GM18870 (cell line): ENCODE measurements around the gene SPATA31E1.

ENCODE experiments used
- ATAC-seq: cut with Tn5 transposase; IDR thresholded peaks from one replicate; pipeline ENCODE4 v1.9.1; 2021; ENCODE audit warnings: moderate library complexity; ENCODE audit not compliant: unreplicated experiment

Gene SPATA31E1

GRCh38 chr9:87862536-87863268, 20.0 kb upstream of the SPATA31E1 start:
- ATAC-seq, result no peak

GRCh38 chr9:87863882-87864465, 18.7 kb upstream of the SPATA31E1 start:
- no peak for ATAC-seq

- no peak for ATAC-seq
Observed at GRCh38 chr9:87864915-87865314, 17.8 kb upstream of the SPATA31E1 start.

- ATAC-seq, result no peak
Observed at GRCh38 chr9:87865626-87866025, 17.1 kb upstream of the SPATA31E1 start.

DNA sequence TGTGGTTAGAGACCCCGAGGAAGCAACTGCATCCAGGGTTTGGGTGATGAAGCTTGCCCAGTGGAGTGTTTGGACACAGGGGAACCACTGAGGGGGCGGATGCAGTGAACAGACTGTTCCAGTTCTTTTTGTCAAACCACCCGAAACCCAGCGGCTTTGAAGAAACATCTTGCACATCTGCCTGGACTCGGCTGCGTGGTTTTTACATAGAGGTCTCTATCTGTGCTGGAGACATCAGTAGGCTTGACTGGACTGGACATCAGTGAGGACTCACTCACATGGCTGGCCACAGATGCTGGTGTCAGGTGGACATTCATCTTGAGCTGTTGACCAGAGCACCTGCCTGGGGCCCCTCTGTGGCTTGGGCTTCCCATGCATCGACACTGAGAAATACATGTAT, 15.3 kb upstream of the SPATA31E1 start:
- no peak for ATAC-seq

DNA sequence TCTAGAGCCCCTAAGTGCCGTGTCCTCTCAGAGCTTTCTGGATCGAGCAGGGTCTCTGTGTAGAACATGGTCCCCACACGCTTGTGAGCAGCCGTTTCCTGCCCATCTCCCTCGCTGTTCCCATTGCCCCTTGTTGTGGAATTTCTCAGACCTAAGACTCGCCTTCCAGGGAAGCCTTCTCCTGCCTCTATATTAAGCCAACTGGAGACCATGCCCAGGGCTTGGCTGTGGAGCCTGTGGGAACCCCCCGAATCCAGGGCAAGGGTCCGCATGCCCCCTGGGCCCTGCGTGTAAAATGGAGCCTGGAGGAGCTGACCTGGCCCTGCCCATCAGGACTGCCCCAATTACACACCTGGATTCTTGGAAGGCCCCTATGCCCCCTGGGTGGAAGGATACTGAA, 14.5 kb upstream of the SPATA31E1 start:
- ATAC-seq, result no peak

- no peak for ATAC-seq
Observed at GRCh38 chr9:87868635-87869034, 14.0 kb upstream of the SPATA31E1 start.

DNA sequence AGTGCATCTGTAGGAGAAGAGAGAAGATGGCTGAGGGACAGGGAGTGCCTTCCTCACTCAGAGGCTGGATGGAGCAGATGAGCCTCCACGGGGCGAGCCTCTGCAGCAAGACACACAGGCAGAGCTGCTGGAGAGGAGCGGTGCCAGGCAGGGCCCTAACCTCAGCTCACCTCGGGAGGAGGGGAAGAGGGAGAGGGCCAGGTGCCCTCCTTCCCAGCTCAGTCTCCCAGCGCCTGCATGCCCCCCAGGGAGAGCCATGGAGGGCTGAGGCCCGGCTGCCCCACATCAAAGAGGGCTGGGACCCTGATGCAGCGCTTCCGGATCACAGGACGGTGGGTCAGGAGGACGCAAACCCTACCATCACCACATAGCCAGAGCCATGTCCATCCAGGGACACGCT, 13.6 kb upstream of the SPATA31E1 start:
- ATAC-seq, result no peak

DNA sequence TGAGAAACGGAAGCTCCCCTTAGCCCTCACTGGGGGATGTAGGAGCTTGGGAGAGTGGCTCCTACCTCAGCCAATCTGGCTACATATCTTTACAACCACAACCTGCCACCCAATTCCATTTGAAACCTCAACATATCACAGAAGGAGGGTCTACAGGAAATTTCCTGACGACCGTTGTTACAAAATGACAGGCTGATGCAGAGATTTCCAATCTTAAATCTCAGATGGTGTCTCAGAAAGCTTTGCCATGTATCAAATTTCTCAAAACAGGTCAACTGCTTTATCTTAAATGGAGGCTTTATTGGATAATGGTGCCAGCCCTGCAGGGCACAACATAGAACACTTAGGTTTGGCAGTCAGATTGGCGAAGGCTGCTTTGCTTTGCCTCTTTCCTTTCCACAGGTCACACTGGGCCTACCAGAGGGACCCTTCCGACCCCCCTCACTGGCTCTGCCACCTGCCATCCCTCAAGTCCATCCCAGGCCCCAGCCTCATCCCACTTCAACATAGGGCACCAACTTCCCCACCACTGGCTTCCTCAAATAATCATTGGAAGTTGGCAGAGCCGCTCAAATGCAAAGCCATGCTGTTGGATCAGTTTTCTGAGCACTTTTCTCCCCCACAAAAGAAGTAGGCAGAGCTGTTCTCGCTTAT, 11.1 kb upstream of the SPATA31E1 start:
- no peak for ATAC-seq

DNA sequence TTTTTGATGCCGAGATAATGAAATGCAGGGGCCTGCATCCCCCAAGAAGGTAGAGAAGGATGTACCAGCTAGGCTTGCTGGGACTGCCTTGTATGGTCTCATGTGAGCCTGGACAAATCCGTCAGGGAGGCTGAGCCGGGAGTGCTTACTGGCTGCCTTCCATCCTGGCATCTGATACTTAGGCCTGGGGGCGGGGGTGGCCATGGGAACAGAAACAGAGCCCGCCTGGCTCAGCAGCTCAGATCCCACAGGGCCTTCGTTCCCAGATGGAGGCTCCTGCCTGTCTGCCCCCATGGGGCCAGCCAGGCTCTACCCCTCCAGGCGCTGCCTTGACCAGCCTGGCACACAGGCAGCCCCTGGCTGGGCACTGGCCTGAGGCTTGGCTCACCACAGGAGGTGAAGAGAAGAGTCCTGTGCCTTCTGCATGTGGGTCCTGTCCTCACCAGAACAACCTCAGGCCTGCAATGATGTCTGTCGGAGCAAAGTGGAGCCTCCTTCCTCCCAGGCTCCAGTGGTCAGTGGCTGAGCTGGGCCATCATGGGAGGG, 10.5 kb upstream of the SPATA31E1 start:
- no peak for ATAC-seq

- no peak for ATAC-seq
Observed at GRCh38 chr9:87873607-87874303, 8.9 kb upstream of the SPATA31E1 start.

GRCh38 chr9:87874304-87874623, 8.4 kb upstream of the SPATA31E1 start:
- no peak for ATAC-seq

DNA sequence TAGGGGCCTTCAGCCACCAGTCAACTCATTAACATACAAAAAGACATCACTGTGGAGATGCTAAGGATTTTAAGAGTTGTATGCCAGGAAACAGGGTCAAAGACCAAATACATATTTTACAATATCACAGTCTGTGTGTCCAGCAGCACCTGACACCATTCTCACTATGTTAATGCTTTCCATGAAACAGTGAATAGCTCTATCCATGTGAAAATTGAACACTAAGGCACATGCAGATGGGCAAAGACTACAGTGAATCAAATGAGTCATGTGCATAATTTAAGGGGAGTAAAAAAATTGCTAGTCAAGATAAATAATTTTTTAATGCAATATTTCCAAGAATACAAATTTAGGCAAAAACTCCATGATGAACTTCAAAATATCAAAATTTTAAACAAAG, 7.6 kb upstream of the SPATA31E1 start:
- ATAC-seq, result no peak

DNA sequence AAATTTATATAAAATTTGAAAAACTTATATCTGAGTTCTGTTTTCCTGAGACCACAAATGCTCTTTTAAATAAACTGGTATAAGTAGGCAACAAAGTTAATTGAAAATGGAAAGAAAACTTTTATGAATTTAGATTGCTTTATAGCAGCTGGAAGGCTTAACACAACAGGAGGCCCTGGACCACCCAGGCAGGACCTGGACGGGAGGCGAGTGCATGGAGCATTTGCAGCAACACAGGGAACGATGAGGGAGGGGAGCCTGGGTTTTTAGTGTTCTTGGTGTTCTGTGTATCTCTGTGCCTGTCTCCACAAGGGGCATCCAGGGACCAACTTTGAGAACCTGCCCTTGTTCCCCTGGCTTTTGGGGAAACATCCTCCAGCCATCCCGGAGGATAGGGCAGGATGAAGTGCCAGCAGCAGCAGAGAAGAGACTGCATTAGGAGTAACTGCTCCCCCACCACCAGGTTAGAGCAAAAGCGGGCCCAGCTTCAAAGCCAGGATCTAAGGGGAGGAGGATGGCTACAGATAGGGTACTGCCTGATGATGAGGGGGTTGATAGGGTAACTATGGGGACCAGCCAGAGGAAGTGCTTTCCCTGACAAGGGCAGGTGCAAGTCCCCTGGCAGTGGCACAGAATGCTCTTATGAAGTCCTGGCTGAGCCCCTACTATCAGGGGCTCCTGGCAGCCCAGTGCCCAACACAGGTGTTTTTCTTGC, 6.7 kb upstream of the SPATA31E1 start:
- ATAC-seq, result no peak

- no peak for ATAC-seq
Observed at GRCh38 chr9:87876708-87877107, 6.0 kb upstream of the SPATA31E1 start.

GRCh38 chr9:87878989-87879511, 3.6 kb upstream of the SPATA31E1 start:
- no peak for ATAC-seq

- ATAC-seq, result no peak
Observed at GRCh38 chr9:87880116-87880515, 2.6 kb upstream of the SPATA31E1 start.

DNA sequence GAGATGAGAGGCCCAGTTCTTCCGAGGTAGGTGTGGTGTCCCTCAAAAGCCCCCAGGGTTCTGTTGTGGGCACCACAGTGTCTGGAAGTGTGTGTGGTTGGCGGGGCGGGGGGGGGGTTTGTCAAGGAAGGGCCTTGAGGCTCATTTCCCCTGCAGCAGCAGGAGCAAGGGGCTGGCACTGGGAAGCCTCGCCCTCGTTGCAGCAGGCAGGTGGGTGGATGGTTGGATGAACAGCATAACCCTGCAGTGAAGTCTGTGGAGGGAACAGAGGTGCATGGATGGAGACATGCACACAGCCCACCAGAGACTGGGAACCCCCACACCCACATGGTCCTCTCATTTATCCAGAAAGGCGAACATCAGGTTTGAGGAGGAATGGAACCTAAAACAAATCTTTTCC, 2.0 kb upstream of the SPATA31E1 start:
- no peak for ATAC-seq

DNA sequence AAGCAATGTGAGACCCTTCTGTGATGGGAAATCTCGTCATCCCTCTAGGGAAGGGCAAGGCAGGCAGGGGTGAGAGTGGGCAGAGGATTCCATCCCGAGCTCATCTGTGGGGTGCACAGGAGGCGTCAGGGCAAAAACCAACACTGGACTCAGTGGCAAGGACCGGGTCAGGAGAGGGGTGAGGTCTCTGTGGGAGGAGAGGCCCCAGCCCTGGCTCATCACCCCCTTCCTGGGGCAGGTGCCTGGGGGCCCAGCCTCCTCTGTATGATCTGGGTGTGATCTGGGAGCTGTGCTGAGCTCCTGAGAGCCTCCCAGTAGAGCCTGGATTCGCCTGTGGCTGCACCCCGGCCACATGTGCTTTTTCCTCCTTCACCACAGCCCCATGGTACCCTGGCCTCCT, 597 bp downstream of the SPATA31E1 start:
- no peak for ATAC-seq

DNA sequence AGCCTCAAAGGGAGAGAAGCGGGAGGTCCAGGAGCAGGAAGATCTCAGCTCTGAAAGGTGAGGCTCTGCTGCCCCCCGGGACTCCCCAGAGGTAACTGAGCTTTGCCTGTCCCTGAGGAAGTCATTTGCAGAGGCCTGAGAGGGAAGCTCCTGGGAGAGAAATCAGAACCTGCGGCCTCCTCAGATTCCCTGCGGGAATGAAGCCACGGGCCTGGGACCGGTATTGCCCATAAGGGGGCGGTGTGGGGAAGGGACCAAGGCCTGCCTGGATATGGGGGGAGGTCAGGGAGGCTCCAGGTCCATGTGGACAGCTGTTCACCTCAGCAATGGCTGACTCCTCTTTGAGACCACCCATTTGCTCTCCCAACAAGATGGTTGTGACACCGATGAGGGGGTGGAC, 1.3 kb downstream of the SPATA31E1 start:
- ATAC-seq, result no peak
